Smooth muscle cell (in vitro differentiated cells): ENCODE data around the gene ZNF343. TPM values are rescaled to one million over a fixed set of nuclear protein-coding genes. Genes with fewer than 3 reads are reported as not detected.
"Not testable (repeated sequence)": the region's sequence is repeated elsewhere in the genome, so short reads cannot be mapped to it uniquely, and the experiment has no call there.

Experiments used
- DNase-seq: peaks from one replicate; lab custom pipeline; 2025; ENCODE audit not compliant: unreplicated experiment; lab: John Stamatoyannopoulos, UW
- H2AFZ ChIP-seq: fragments of 200-600 bp; sonication (generic); 2 replicates; pipeline ENCODE4 v1.6.0; 2016; ENCODE audit warnings: antibody characterized with exemption, low read depth, mild to moderate bottlenecking
- H3F3A ChIP-seq: fragments of 200-600 bp; sonication (generic); 2 replicates; pipeline ENCODE4 v1.6.0; 2017; ENCODE audit warnings: antibody characterized with exemption, low read depth
- H3K27ac ChIP-seq: fragments of 200-600 bp; sonication (generic); 2 replicates; pipeline ENCODE4 v1.5.1; 2016; ENCODE audit warnings: low read depth, mild to moderate bottlenecking
- H3K27me3 ChIP-seq: fragments of 200-600 bp; sonication (generic); 2 replicates; pipeline ENCODE4 v1.6.1; 2016; ENCODE audit warnings: low read depth, mild to moderate bottlenecking
- H3K36me3 ChIP-seq: fragments of 200-600 bp; sonication (generic); 2 replicates; pipeline ENCODE4 v1.5.1; 2016; ENCODE audit warnings: low read depth
- H3K4me1 ChIP-seq: fragments of 200-600 bp; sonication (generic); 2 replicates; pipeline ENCODE4 v1.5.1; 2016; ENCODE audit warnings: low read depth
- H3K4me2 ChIP-seq: fragments of 200-600 bp; sonication (generic); 2 replicates; pipeline ENCODE4 v1.6.0; 2016; ENCODE audit warnings: mild to moderate bottlenecking
- H3K4me3 ChIP-seq: fragments of 200-600 bp; sonication (generic); 2 replicates; pipeline ENCODE4 v1.5.1; 2016; ENCODE audit warnings: mild to moderate bottlenecking
- H3K79me2 ChIP-seq: fragments of 200-600 bp; sonication (generic); 2 replicates; pipeline ENCODE4 v1.6.0; 2016; ENCODE audit warnings: low read depth, mild to moderate bottlenecking
- H3K9ac ChIP-seq: fragments of 200-600 bp; sonication (generic); 2 replicates; pipeline ENCODE4 v1.6.0; 2016; ENCODE audit warnings: low read depth
- H3K9me3 ChIP-seq: fragments of 200-600 bp; sonication (generic); replicated peaks from 2 replicates; pipeline ENCODE4 v1.5.1; 2016; ENCODE audit warnings: low read depth
- H4K20me1 ChIP-seq: fragments of 200-600 bp; sonication (generic); 2 replicates; pipeline ENCODE4 v1.6.0; 2016; ENCODE audit warnings: low read depth
- WGBS: methylation state at CpG from one replicate; pipeline ENCODE4 v1.1.7; 2016; ENCODE audit warnings: low lambda C conversion rate; 5-methylcytosine and 5-hydroxymethylcytosine counted together
- polyA plus RNA-seq: library from polyadenylated mRNA; unstranded; fragments of >200 nt; fragmentation: Nextera tagmentation; extraction: Ambion mirVana; gene quantifications from 2 replicates; pipeline ENCODE4 v1.2.1, GENCODE V29; 2016
- total RNA-seq: library from RNA; depleted of rRNA; stranded (reverse); fragments of >200 nt; gene quantifications from 2 replicates; pipeline ENCODE4 v1.2.3, GENCODE V29; 2014
- TF ChIP-seq, protein P1 (sequence below): fragments of 200-600 bp; sonication (generic); IDR thresholded peaks from 2 replicates; pipeline ENCODE4 v1.5.1; 2017; ENCODE audit warnings: borderline replicate concordance, mild to moderate bottlenecking, antibody characterized with exemption; ENCODE audit not compliant: insufficient read depth, poor library complexity, severe bottlenecking

ZNF343 gene
- total and polyA plus RNA-seq, 2 experiments from 2014 or later: 2.3 to 5.0 TPM

DNA sequence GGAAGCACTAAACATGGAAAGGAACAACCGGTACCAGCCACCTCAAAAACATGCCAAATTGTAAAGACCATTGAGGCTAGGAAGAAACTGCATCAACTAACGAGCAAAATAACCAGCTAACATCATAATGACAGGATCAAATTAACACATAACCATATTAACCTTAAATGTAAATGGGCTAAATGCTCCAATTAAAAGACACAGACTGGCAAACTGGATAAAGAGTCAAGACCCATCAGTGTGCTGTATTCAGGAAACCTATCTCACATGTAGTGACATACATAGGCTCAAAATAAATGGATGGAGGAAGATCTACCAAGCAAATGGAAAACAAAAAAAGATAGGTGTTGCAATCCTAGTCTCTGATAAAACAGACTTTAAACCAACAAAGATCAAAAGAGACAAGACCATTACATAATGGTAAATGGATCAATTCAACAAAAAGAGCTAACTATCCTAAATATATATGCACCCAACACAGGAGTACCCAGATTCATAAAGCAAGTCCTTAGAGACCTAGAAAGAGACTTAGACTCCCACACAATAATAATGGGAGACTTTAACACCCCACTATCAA, 5.8 kb downstream of the ZNF343 start:
- peaks cover 31% of the 10 kb centered on the region for H3K79me2 ChIP-seq
- WGBS: 94% methylated on average over 2 of the region's 2 CpGs
- H3K4me2 ChIP-seq, H3K4me1 ChIP-seq, DNase-seq, H3K36me3 ChIP-seq, H2AFZ ChIP-seq, H3K4me3 ChIP-seq, H3F3A ChIP-seq, H3K9ac ChIP-seq, H3K27ac ChIP-seq, H4K20me1 ChIP-seq, H3K27me3 ChIP-seq, H3K9me3 ChIP-seq: not testable (repeated sequence)

DNA sequence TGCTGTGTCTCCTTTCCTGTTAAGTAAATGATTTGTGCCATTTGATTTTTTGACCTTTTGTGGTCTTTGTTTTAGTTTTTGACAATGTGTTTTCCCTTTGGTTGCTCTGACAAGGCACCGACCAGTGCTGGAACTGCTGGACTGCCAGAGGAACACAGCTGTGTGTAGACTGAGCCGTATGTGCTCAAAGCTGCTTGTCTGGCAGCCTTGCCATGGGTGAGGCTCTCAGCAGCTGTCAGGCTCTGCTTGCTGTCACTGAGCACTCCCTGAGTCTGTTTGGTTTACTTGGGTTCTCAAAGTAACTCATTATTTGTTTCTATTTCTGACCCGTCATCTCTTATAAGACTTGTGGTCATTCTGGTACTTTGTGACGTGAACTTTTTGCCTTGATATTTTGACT, 23.1 kb downstream of the ZNF343 start:
- no peaks in the 10 kb centered on the region for H3F3A ChIP-seq
- no peaks in the 10 kb centered on the region for H4K20me1 ChIP-seq
- H3K4me3 ChIP-seq: no peak overlapping the region
- H3K4me1 ChIP-seq: no peaks in the 10 kb centered on the region
- H3K79me2 ChIP-seq: no peaks in the 10 kb centered on the region
- no peak overlapping the region for H3K4me2 ChIP-seq
- no peak overlapping the region for H3K9ac ChIP-seq
- H3K9me3 ChIP-seq: no peaks in the 10 kb centered on the region
- 66% methylated on average over 4 of the region's 4 CpGs for WGBS
- no peaks in the 10 kb centered on the region for H3K27me3 ChIP-seq
- DNase-seq: no peak
- no peak overlapping the region for H3K27ac ChIP-seq
- no peak overlapping the region for H2AFZ ChIP-seq
- TF ChIP-seq, protein P1, sequence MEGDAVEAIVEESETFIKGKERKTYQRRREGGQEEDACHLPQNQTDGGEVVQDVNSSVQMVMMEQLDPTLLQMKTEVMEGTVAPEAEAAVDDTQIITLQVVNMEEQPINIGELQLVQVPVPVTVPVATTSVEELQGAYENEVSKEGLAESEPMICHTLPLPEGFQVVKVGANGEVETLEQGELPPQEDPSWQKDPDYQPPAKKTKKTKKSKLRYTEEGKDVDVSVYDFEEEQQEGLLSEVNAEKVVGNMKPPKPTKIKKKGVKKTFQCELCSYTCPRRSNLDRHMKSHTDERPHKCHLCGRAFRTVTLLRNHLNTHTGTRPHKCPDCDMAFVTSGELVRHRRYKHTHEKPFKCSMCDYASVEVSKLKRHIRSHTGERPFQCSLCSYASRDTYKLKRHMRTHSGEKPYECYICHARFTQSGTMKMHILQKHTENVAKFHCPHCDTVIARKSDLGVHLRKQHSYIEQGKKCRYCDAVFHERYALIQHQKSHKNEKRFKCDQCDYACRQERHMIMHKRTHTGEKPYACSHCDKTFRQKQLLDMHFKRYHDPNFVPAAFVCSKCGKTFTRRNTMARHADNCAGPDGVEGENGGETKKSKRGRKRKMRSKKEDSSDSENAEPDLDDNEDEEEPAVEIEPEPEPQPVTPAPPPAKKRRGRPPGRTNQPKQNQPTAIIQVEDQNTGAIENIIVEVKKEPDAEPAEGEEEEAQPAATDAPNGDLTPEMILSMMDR: no peak
- H3K36me3 ChIP-seq: peaks cover 30% of the 10 kb centered on the region

DNA sequence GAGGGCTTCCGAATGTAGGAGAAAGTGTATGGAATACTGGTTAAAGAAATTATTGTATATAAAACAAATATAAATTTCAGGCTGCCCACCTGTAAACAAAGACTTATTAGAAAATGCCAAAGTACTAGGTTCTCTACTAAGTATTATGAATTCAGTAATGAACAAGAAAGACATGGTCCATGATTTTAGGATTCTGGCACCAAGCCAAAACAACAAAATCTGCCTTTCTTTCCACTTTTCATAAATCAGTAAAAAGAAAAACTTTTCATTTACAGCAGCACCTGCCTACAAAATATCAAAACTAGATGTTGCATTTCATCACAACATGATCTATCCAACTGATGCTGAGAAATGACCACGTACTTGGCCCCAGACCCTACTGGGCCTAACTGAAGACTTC, 23.6 kb downstream of the ZNF343 start:
- no peak overlapping the region for H3K27ac ChIP-seq
- H3K4me2 ChIP-seq: no peak overlapping the region
- H3K27me3 ChIP-seq: no peaks in the 10 kb centered on the region
- no peaks in the 10 kb centered on the region for H3K79me2 ChIP-seq
- no peaks in the 10 kb centered on the region for H4K20me1 ChIP-seq
- no peaks in the 10 kb centered on the region for H3K9me3 ChIP-seq
- H3K4me1 ChIP-seq: no peaks in the 10 kb centered on the region
- peaks cover 30% of the 10 kb centered on the region for H3K36me3 ChIP-seq
- H3F3A ChIP-seq: no peaks in the 10 kb centered on the region
- no peak for DNase-seq
- H2AFZ ChIP-seq: no peak overlapping the region
- no peak overlapping the region for H3K9ac ChIP-seq
- WGBS: 92% methylated on average over 2 of the region's 2 CpGs
- H3K4me3 ChIP-seq: no peak overlapping the region
- TF ChIP-seq, protein P1: no peak

DNA sequence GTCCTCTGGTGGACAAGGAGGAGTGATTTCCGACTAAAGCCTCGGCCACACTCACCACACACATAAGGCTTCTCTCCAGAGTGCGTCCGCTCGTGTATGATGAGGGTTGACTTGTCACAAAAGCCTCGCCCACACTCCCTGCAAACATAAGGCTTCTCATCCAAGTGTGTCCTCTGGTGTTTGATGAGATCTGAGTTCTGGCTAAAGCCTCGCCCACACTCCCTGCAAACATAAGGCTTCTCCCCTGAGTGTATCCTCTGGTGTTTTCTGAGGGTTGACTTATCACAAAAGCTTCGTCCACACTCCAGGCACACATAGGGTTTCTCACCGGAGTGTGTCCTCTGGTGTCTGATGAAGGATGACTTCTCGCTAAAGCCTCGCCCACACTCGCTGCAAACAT, 25.2 kb downstream of the ZNF343 start:
- H3K4me2 ChIP-seq: no peak overlapping the region
- no peaks in the 10 kb centered on the region for H3F3A ChIP-seq
- H3K9ac ChIP-seq: no peak overlapping the region
- H4K20me1 ChIP-seq: no peaks in the 10 kb centered on the region
- no peaks in the 10 kb centered on the region for H3K79me2 ChIP-seq
- 93% methylated on average over 12 of the region's 12 CpGs for WGBS
- no peak for DNase-seq
- TF ChIP-seq, protein P1: no peak
- no peak overlapping the region for H3K4me3 ChIP-seq
- H3K4me1 ChIP-seq: no peaks in the 10 kb centered on the region
- H3K36me3 ChIP-seq: peaks cover 27% of the 10 kb centered on the region
- no peak overlapping the region for H3K27ac ChIP-seq
- H3K27me3 ChIP-seq: no peaks in the 10 kb centered on the region
- no peaks in the 10 kb centered on the region for H3K9me3 ChIP-seq
- H2AFZ ChIP-seq: no peak overlapping the region
